ENCODE results near the gene CBFB.

CBFB gene

DNA sequence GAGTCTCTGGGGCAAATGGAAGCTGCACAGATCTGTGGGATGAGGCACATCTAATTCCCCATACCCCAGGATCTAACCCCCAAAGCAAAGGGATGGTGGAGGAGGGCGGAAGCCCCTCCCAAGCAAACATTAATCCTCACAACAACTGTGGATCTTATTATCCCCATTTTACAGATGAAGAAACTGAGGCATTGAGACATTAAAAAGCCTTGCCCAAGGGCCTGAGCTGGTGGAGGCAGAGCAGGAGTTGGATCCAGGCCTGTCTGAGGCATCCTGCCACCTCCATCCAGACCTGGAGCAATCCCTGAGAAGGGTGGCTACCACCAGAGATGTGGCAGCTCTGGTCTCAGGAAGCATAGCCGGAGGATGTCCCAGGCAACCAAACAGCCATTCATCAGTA is 17.7 kb upstream of the CBFB start:
- ChIA-PET CTCF (interaction anchor here (1.4 to 8.7 kb wide), 4 partner anchors 33 to 417 kb away, joined by 3 to 169 read pairs (median 26); no protein-coding TSS in a partner anchor), POLR2A (no interaction called here)
- TF ChIP-seq, protein P1, sequence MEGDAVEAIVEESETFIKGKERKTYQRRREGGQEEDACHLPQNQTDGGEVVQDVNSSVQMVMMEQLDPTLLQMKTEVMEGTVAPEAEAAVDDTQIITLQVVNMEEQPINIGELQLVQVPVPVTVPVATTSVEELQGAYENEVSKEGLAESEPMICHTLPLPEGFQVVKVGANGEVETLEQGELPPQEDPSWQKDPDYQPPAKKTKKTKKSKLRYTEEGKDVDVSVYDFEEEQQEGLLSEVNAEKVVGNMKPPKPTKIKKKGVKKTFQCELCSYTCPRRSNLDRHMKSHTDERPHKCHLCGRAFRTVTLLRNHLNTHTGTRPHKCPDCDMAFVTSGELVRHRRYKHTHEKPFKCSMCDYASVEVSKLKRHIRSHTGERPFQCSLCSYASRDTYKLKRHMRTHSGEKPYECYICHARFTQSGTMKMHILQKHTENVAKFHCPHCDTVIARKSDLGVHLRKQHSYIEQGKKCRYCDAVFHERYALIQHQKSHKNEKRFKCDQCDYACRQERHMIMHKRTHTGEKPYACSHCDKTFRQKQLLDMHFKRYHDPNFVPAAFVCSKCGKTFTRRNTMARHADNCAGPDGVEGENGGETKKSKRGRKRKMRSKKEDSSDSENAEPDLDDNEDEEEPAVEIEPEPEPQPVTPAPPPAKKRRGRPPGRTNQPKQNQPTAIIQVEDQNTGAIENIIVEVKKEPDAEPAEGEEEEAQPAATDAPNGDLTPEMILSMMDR (IDR thresholded peaks at IDR 0.05; ENCODE audit: control extremely low read depth, extremely low read depth, low read depth, missing control alignments), result no peak
- DNase-seq (ENCODE audit: extremely low spot score), result no peak

DNA sequence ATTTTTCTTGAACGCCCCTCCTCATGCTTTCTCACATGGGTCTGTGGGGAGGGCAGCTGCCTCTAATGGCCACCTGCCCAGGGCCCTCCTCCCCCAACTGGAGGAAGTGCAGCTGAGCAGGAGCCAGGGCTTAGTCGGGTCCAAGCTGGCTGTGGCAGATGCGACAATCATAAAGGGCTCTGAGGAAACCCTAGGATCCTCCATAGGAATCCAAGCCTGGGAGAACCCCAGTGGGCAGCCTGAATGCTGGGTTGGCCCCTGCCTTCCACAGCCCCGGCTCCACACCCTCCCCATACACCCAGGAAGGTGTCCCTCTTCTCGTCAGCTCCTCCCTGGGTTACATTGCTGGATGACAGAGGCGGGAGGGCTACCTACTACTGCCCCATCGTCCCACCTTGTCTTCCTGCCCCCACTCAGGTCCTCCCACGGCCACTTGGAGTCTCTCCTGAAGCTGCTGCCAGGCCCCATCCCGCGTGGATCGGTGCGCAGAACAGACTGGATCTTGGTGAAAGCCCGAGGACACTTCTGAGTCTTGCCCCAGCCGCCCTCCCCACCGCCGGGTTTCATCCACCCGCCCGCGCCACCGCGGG is 15.6 kb upstream of the CBFB start:
- TF ChIP-seq, protein P1 (IDR thresholded peaks at IDR 0.05; ENCODE audit: control extremely low read depth, extremely low read depth, low read depth, missing control alignments), result no peak
- DNase-seq (ENCODE audit: extremely low spot score), result no peak
- CTCF ChIA-PET, result interaction anchor here (0.8 to 8.7 kb wide), 25 partner anchors 9 to 175 kb away, joined by 3 to 169 read pairs (median 4); partner anchors contain the start of genes FBXL8, NOL3 and TRADD
- POLR2A ChIA-PET, result no interaction called here

DNA sequence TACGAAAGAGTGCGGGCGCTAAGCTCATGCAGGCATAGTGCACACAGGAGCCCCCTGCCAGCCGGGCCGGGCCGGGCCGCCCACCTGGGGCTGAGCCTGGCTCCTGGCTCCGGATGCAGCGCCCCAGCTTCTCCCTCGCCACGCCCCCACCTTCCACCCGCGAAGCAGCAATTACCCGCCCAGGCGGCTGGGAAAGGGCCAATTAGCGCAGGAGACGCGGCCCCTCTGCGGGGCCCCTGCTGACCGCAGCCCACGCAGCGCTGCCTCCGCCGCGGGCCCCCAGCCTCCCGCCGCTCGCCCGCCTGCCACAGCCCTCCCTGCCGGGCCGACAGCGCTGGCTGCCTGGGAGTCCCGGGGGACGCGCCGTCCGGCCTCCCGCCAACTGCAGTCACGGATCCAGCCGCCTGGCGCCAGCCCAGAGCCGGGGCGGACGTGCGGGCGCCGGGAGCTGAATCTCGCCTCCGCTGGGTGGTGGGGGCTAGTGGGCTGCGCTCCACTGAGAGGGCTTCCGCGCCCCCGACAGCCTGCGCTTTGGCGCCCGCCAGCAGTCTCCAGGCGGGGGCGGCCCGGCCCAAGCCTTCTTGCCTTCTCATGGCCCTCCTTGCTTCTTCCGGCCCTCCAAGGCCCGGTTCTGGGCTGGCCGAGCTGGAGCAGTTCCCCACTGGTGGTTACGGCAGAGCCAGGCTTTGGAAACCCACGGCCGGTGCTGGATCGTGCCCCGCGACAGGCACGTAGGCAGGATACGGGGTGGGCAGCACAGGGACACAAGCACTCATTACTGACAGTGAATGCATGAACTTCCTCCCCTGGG is 14.9 kb upstream of the CBFB start:
- ChIA-PET POLR2A (no interaction called here), CTCF (interaction anchor here (0.5 to 8.7 kb wide), 26 partner anchors 9 to 175 kb away, joined by 3 to 169 read pairs (median 4); partner anchors contain the start of genes B3GNT9 and NOL3)
- DNase-seq (ENCODE audit: extremely low spot score), result peak; percentile 68
- TF ChIP-seq, protein P1 (IDR thresholded peaks at IDR 0.05; ENCODE audit: control extremely low read depth, extremely low read depth, low read depth, missing control alignments), result no peak

DNA sequence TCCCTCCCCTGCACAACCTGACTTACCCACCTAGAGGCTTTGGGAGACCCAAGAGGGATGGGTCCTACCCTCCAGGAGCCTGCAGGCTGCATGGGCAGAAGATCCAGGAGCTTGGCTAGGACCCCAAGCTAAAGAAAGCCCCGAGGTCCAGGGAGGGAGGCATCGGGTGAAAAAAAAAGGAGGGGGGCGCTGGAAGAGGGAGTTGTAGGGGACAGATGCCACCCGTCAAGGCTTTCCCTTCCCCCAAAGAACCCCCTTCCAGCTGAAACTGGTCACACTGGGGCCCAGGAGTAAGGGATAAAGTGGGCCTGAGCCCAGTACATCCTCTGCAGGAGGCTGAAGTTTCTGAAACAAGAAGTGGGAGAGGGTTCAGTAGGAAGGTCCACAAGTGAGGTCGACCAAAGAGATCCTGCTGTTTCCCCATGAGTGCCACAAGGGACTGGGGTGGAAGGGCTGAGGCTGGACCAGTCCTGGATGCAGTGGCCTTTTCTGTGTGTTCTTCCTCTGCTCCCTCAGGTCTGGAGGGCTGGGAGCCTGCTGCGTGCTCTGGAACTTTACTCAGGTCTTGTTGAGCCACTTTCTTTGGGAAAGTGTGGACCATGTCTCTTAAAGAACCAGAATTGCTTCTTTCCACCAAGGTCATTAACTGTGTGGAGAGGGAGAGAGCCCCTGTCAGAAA is 14.2 kb upstream of the CBFB start:
- DNase-seq (ENCODE audit: extremely low spot score), result no peak
- TF ChIP-seq, protein P1 (IDR thresholded peaks at IDR 0.05; ENCODE audit: control extremely low read depth, extremely low read depth, low read depth, missing control alignments), result no peak
- ChIA-PET POLR2A (no interaction called here), CTCF (interaction anchor here (0.5 to 8.7 kb wide), 14 partner anchors 8 to 163 kb away, joined by 3 to 169 read pairs (median 6); partner anchors contain the start of gene B3GNT9)

DNA sequence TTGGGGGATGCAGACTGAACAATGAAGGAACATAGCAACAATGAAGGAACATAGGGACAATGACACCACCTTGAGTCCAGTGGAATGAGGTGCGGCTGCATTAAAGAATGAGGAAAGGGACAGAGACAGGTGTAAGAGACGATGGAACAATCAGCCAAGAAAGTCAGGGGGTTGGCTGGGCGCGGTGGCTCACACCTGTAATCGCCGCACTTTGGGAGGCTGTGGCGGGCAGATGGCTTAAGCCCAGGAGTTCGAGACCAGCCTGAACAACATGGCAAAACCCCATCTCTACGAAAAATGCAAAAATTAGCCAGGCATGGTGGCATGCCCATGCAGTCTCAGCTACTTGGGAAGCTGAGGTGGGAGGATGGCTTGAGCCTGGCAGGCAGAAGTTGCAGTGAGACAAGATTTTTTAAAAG is 13.6 kb upstream of the CBFB start:
- no peak for DNase-seq (ENCODE audit: extremely low spot score)
- ChIA-PET POLR2A (interaction anchor here (0.7 kb wide), 1 partner anchor 71 kb away, joined by 4 read pairs; no protein-coding TSS in a partner anchor), CTCF (interaction anchor here (1.3 to 8.7 kb wide), 3 partner anchors 88 to 174 kb away, joined by 3 to 207 read pairs (median 169); partner anchors contain the start of genes B3GNT9, EXOC3L1, FBXL8 and TRADD)
- TF ChIP-seq, protein P1 (IDR thresholded peaks at IDR 0.05; ENCODE audit: control extremely low read depth, extremely low read depth, low read depth, missing control alignments), result peak; percentile 19

DNA sequence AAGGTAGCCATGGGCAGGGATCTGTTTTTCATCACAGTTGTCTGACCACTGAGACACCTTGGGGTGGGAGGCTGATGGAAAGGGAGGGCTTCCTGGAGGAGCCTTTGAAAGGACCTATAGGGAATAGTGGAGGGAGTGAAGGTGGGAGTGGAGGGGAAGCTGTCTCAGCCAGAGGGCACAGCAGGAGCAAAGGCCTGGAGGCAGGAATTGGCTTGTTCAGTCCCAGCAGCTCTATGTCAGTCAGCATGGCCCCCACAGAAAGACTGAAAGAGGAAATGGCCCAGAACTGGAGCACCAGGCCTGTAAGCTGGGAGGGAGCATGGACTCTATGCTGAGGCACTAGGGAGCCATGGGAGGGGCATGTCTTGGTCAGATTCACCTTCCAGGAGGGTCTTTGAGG is 12.8 kb upstream of the CBFB start:
- no peak for DNase-seq (ENCODE audit: extremely low spot score)
- POLR2A ChIA-PET, result interaction anchor here (0.6 kb wide), 1 partner anchor 120 kb away, joined by 3 read pairs; no protein-coding TSS in a partner anchor
- TF ChIP-seq, protein P1 (IDR thresholded peaks at IDR 0.05; ENCODE audit: control extremely low read depth, extremely low read depth, low read depth, missing control alignments), result no peak
- CTCF ChIA-PET, result interaction anchor here (1.3 to 8.7 kb wide), 8 partner anchors 11 to 174 kb away, joined by 3 to 207 read pairs (median 33); partner anchors contain the start of genes B3GNT9, CBFB, CES3 and EXOC3L1

Measured in GM10248 (cell line).